ENCODE measurements around the gene CUL5. TPM values are rescaled to one million over a fixed set of nuclear protein-coding genes. Genes with fewer than 3 reads are reported as not detected.
"Not testable (repeated sequence)": the region's sequence is repeated elsewhere in the genome, so short reads cannot be mapped to it uniquely, and the experiment has no call there.

The CUL5 gene
- total RNA-seq, 1 donor from 2014 or later: 42.0 TPM

DNA sequence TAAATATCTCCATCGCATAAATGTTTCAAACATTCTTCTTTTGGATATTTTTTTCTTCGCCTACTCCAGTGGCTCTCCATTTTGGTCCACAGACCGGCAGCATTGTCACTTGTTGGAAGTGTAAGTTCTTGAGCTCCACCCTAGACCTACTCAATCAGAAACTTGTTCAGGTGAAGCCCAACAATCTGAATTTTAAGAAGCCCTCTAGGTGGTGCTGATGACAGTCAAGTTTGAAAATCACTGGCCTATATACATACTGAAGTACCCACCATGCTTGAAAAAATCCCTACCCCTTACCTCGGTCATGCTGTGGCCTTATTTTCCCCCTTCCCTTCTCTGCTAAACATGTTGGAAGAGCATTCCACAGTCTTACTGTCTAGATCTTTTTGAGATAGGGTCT lies 102.4 kb downstream of the CUL5 start:
- no peaks in the 10 kb centered on the region for H3K9me3 Mint-ChIP-seq
- POLR2A ChIA-PET: no interaction called here
- DNase-seq (no peak), ATAC-seq (ENCODE audit: low read depth) (no peak)
- TF ChIP-seq CTCF (IDR thresholded peaks at IDR 0.05): no peak
- no peak overlapping the region for H3K4me3 Mint-ChIP-seq
- no peaks in the 10 kb centered on the region for H3K4me1 Mint-ChIP-seq
- CTCF ChIA-PET: no interaction called here
- H3K36me3 Mint-ChIP-seq (ENCODE audit: low read depth): peaks cover under 1% of the 10 kb centered on the region
- H3K27me3 Mint-ChIP-seq: no peaks in the 10 kb centered on the region
- H3K27ac Mint-ChIP-seq: no peak overlapping the region
- intact Hi-C loops (cut with micrococcal nuclease): no loop called here

- H3K36me3 Mint-ChIP-seq (ENCODE audit: low read depth): no peaks in the 10 kb centered on the region
- no peaks in the 10 kb centered on the region for H3K4me1 Mint-ChIP-seq
- H3K27me3 Mint-ChIP-seq: no peaks in the 10 kb centered on the region
- H3K4me3 Mint-ChIP-seq: no peak overlapping the region
- no peaks in the 10 kb centered on the region for H3K9me3 Mint-ChIP-seq
- ChIA-PET POLR2A (interaction anchor here (0.6 kb wide), 1 partner anchor 85 kb away, joined by 4 read pairs; no protein-coding TSS in a partner anchor), CTCF (no interaction called here)
- ATAC-seq (ENCODE audit: low read depth): no peak
- DNase-seq: no peak
- no peak for TF ChIP-seq CTCF (IDR thresholded peaks at IDR 0.05)
- intact Hi-C loops (cut with micrococcal nuclease): no loop called here
- H3K27ac Mint-ChIP-seq: no peak overlapping the region
Measured at GRCh38 chr11:108112057-108112456, 103.4 kb downstream of the CUL5 start.

GRCh38 chr11:108115500-108116140 lies 106.9 kb downstream of the CUL5 start:
- Mint-ChIP-seq H3K4me3 (no peak overlapping the region), H3K27ac (no peak overlapping the region), H3K36me3 (ENCODE audit: low read depth) (no peaks in the 10 kb centered on the region), H3K9me3 (no peaks in the 10 kb centered on the region), H3K27me3 (no peaks in the 10 kb centered on the region), H3K4me1 (no peaks in the 10 kb centered on the region)
- DNase-seq (no peak), ATAC-seq (ENCODE audit: low read depth) (no peak)
- intact Hi-C loops (cut with micrococcal nuclease): no loop called here
- POLR2A ChIA-PET: no interaction called here
- TF ChIP-seq CTCF (IDR thresholded peaks at IDR 0.05): no peak
- CTCF ChIA-PET: interaction anchor here (1.3 kb wide), 1 partner anchor 533 kb away, joined by 3 read pairs; no protein-coding TSS in a partner anchor

DNA sequence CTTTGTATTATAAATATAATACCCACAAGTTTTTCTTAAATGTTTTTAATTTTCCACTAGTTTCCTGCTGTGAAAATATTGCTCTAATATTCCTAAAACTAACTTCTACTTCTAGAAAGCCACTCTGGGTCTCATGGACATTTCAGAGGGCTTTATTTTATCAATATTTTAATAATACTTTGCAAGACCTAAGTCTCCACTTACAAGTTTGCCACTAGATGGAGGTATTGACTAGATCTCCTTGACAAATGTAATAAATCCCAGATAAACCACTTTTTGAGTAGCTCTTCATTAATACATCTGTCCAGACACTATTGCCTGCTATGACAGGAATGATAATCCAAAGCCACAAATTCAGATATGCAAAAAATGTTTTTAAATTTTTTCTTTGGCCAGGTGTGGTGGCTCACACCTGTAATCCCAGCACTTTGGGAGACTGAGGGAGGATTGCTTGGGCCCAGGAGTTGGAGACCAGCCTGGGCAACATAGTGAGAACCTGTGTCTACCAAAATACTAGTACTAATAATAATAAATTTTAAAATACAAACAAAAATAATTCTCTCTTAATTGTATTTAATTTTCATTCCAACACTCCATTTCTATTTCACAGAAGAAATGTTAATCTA lies 109.2 kb downstream of the CUL5 start:
- Mint-ChIP-seq H3K9me3 (no peaks in the 10 kb centered on the region), H3K36me3 (ENCODE audit: low read depth) (no peaks in the 10 kb centered on the region), H3K27me3 (no peaks in the 10 kb centered on the region), H3K27ac (no peak overlapping the region), H3K4me1 (peaks cover 15% of the 10 kb centered on the region), H3K4me3 (no peak overlapping the region)
- intact Hi-C loops (cut with micrococcal nuclease): no loop called here
- DNase-seq: no peak
- TF ChIP-seq CTCF (IDR thresholded peaks at IDR 0.05): no peak
- POLR2A ChIA-PET: no interaction called here
- CTCF ChIA-PET: interaction anchor here (1.0 to 2.4 kb wide), 6 partner anchors 9 to 538 kb away, joined by 3 to 23 read pairs (median 5); no protein-coding TSS in a partner anchor
- ATAC-seq (ENCODE audit: low read depth): no peak

DNA sequence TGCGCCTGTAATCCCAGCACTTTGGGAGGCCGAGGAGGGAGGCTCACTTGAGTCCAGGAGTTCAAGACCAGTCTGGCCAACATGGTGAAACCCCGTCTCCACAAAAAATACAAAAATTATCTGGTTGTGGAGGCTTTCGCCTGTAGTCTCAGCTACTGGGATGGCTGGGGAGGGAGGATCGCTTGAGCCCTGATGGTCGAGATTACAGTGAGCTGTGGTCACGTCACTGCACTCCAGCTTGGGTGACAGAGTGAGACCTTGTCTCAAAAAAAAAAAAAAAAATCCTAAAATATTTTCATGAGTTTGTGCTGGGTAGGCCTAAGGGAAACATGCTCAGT lies 112.2 kb downstream of the CUL5 start:
- DNase-seq; H3K27me3 Mint-ChIP-seq; H3K9me3 Mint-ChIP-seq; H3K36me3 Mint-ChIP-seq (ENCODE audit: low read depth); CTCF ChIA-PET: not testable (repeated sequence)
- peak; percentile 6 for ATAC-seq (ENCODE audit: low read depth)
- POLR2A ChIA-PET: interaction anchor here (0.7 kb wide), 1 partner anchor 555 kb away, joined by 4 read pairs; no protein-coding TSS in a partner anchor
- intact Hi-C loops (cut with micrococcal nuclease): loop anchor here (1.0 to 10.0 kb wide), 11 partner anchors 40 to 556 kb away; partner anchors contain the start of genes ALKBH8, C11orf65, DDX10 and POGLUT3
- peak overlapping the region; percentile 56 for H3K27ac Mint-ChIP-seq
- H3K4me1 Mint-ChIP-seq: peaks cover 37% of the 10 kb centered on the region
- H3K4me3 Mint-ChIP-seq: peak overlapping the region; percentile 87

Data from activated B cell treated with CpG ODN at 0.5 μM for 24 hours (primary cell).